Measurements from ENCODE around the gene CDK15.
A peak's percentile ranks its signal among the peaks of the same experiment; 100 is the strongest.
"Not testable (repeated sequence)": the region's sequence is repeated elsewhere in the genome, so short reads cannot be mapped to it uniquely, and the experiment has no call there.

Gene CDK15

GRCh38 chr2:201828220-201828619, 21.9 kb downstream of the CDK15 start:
- no peak for DNase-seq (ENCODE audit: low read depth in 2 of 2)

- DNase-seq (ENCODE audit: low read depth in 2 of 2) = no peak
These were observed 24.3 kb downstream of the CDK15 start for GRCh38 chr2:201830666-201831065.

GRCh38 chr2:201831469-201831868, 25.1 kb downstream of the CDK15 start:
- no peak for DNase-seq (ENCODE audit: low read depth in 2 of 2)

GRCh38 chr2:201833781-201834180, 27.4 kb downstream of the CDK15 start:
- no peak for DNase-seq (ENCODE audit: low read depth in 2 of 2)

GRCh38 chr2:201835066-201835465, 28.7 kb downstream of the CDK15 start:
- DNase-seq (ENCODE audit: low read depth in 2 of 2) = no peak

GRCh38 chr2:201837391-201837790, 31.1 kb downstream of the CDK15 start:
- no peak for DNase-seq (ENCODE audit: low read depth in 2 of 2)

GRCh38 chr2:201837824-201838431, 31.6 kb downstream of the CDK15 start:
- no peak for DNase-seq (ENCODE audit: low read depth in 2 of 2)

- DNase-seq (ENCODE audit: low read depth in 2 of 2) = no peak
These were observed 33.4 kb downstream of the CDK15 start for GRCh38 chr2:201839727-201840126.

GRCh38 chr2:201840726-201841125, 34.4 kb downstream of the CDK15 start:
- DNase-seq (ENCODE audit: low read depth in 2 of 2) = no peak

- DNase-seq (ENCODE audit: low read depth in 2 of 2) = no peak
These were observed 36.0 kb downstream of the CDK15 start for GRCh38 chr2:201842131-201842860.

GRCh38 chr2:201844922-201845321, 38.6 kb downstream of the CDK15 start:
- DNase-seq (ENCODE audit: low read depth in 2 of 2) = not testable (repeated sequence)

- DNase-seq (ENCODE audit: low read depth in 2 of 2) = no peak
These were observed 41.1 kb downstream of the CDK15 start for GRCh38 chr2:201847481-201847880.

- DNase-seq (ENCODE audit: low read depth in 2 of 2) = no peak
These were observed 46.1 kb downstream of the CDK15 start for GRCh38 chr2:201852462-201852861.

- no peak for DNase-seq (ENCODE audit: low read depth in 2 of 2)
These were observed 46.6 kb downstream of the CDK15 start for GRCh38 chr2:201852878-201853415.

GRCh38 chr2:201854221-201854801, 48.0 kb downstream of the CDK15 start:
- no peak for DNase-seq (ENCODE audit: low read depth in 2 of 2)

GRCh38 chr2:201854841-201855240, 48.5 kb downstream of the CDK15 start:
- DNase-seq (ENCODE audit: low read depth in 2 of 2) = no peak

GRCh38 chr2:201855356-201855755, 49.0 kb downstream of the CDK15 start:
- DNase-seq (ENCODE audit: low read depth in 2 of 2) = no peak

- DNase-seq (ENCODE audit: low read depth in 2 of 2) = no peak
These were observed 51.0 kb downstream of the CDK15 start for GRCh38 chr2:201857326-201857725.

GRCh38 chr2:201858281-201859184, 52.2 kb downstream of the CDK15 start:
- peak; percentile 12 to 25 for DNase-seq (ENCODE audit: low read depth in 2 of 2)

- no peak for DNase-seq (ENCODE audit: low read depth in 2 of 2)
These were observed 53.6 kb downstream of the CDK15 start for GRCh38 chr2:201859949-201860348.

- DNase-seq (ENCODE audit: low read depth in 2 of 2) = no peak
These were observed 54.3 kb downstream of the CDK15 start for GRCh38 chr2:201860636-201861066.

GRCh38 chr2:201862843-201863242, 56.5 kb downstream of the CDK15 start:
- DNase-seq (ENCODE audit: low read depth in 2 of 2) = no peak
